Adrenal gland (tissue), 5 donors: ENCODE results near the gene TLK2.

Source experiments
- CTCF ChIP-seq, 6 experiments: fragments of 450-650 bp in 4 of 6; fragments of 200-600 bp in 2 of 6; sonication (generic) in 1 of 6; IDR thresholded peaks; 1 replicate in 5 of 6; 2 replicates in 1 of 6; pipeline versions ENCODE4 v1.5.1 to v1.8.0; 2016 to 2021; ENCODE audit warnings: antibody characterized with exemption in 6 of 6, mild to moderate bottlenecking in 2 of 6, moderate library complexity in 1 of 6
- POLR2A ChIP-seq, 2 donors: fragments of 450-650 bp; IDR thresholded peaks; one replicate each; pipeline ENCODE4 v1.6.1; 2017; ENCODE audit warnings: antibody characterized with exemption in 2 of 2, mild to moderate bottlenecking in 2 of 2, moderate library complexity in 1 of 2
- donor health status: DM: no; HTN: no; CAD: no.

- TF ChIP-seq CTCF (IDR thresholded peaks at IDR 0.05) (no peak), POLR2A (IDR thresholded peaks at IDR 0.05) (no peak)
Observed at GRCh38 chr17:62629556-62630364, 151.1 kb downstream of the TLK2 start.
